HG03066 (cell line): Measurements from ENCODE around the gene QRICH1.
A peak's percentile ranks its signal among the peaks of the same experiment; 100 is the strongest.

Source experiments
- ATAC-seq: cut with Tn5 transposase; IDR thresholded peaks from one replicate; pipeline ENCODE4 v1.9.1; 2021; ENCODE audit warnings: low read depth; ENCODE audit not compliant: unreplicated experiment

The QRICH1 gene

GRCh38 chr3:49119439-49119838 lies 25.6 kb upstream of the QRICH1 start:
- ATAC-seq: no peak

DNA sequence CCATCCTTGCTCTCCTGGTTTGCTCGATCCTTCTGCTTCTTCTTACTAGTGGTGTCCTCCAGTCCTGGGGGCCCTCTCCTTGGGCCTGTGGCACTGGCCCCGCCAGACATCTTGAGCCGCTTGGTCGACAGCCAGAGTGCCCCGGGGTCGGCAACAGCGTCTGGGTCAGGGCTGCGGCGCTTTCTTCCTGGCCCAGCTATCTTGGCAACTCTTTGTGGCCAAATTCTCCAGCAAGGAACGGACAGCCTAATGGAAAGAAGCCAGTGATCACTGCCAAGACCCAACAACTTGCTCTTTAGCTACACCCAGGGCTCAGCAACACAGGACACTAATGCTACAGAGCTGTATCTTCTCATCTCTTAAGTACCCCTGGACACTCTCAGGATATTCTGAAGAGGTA lies 25.2 kb upstream of the QRICH1 start:
- ATAC-seq: no peak

DNA sequence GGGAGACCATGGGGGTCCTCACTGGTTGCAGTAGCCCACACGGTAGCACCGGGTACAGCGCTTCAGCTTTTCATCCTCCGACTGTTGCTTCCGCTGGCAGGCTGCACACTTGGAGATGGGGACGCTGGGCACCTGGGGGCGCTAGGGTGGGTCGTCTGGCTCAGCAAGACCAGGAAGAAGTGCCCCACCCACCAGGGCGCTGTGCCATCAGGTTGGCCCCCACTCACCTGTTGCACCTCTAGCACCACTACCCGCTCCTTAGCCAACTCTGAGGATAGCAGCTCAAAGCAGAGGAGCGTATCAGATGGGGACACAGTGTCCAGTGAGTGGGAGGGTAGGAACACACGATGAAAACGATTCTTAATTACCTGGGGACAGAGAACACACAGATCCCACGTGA lies 18.4 kb upstream of the QRICH1 start:
- ATAC-seq: no peak

GRCh38 chr3:49111347-49111746 lies 17.5 kb upstream of the QRICH1 start:
- ATAC-seq: no peak

- ATAC-seq: no peak
These were observed 16.9 kb upstream of the QRICH1 start for GRCh38 chr3:49110780-49111179.

DNA sequence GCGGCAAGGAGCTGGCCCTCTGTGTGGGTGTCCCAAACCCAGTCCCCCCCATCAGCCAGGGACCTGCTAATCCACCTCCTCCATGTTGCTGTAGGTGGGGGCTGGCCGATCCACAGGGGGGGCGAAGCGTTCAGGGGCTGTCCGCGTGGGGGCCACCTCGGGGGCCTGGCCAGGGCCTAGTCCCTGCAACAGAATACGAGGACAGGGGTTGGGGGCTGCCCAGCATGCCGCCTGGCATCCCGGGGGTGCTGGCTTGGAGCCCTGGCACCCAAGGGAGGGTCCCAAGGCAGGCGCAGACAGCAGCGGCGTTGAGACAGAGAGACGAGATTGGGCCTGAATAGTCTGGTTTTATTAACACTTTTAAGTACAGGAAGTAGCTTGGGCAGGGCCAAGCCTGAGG lies 14.5 kb upstream of the QRICH1 start:
- ATAC-seq: no peak

DNA sequence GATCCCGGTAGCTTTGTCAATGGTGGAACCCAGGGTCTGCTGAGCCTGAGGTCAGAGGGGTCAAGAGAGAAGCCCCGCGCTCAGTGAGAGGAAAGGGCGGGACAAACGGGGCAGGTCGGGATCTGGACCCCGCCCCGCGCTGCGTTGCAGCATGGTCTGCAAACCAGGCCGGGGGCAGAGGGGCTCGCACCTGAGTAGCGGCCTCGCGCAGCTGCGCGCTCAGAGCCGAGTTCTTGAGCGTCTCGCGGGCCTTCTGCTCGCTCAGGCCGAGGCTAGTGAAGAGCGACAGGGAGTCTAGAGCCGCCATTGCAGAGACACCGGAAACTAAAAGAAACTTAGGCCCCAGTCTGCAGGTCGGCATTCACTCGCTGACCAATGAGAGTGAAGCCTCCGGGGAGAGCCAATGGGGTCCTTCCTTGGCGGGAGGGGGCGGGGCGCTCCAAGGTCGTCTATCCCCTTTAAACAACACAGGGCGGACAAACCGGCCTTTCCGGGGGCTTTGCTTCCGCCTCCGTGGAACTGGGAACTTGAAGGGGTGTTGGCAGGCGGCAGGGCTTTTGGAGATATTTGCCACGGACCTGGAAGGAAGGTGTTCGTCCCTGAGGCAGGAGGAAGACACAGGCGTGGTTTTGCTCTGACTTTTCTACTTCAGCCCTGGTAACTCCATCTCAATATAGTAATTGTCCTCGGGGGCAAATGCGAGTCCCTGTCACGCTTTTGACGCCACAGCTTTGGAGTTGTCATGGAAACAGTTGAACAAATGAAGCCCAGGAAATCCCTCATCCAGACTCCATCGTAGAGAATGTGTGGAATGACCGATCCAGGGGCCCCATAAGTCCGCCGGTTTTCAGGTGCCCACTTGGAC lies 10.8 kb upstream of the QRICH1 start, which contains the start of gene QARS1:
Gene QARS1 (minus strand): TSS at position 331 of the 865 bp plus-strand sequence. CDS start 24 bp downstream, at position 307.
- ATAC-seq: peak; percentile 88

DNA sequence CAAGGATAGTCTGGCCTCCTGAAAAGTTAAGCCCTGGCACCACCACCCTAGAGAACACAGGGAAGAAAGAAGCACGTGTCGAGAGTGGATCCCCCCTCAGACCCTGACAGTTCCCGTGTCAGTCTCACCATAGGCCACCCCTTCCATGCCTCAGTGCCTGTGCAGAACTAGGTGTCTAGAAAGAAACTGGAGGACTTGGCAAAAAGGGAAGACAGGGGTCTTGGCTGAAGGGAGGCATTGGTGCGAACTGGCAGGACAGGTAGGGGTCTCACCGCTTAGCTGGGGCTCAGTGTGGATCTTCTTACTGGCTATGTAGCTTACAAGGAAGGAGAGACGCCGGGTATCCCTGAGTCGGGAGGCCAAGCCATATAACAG lies 10.2 kb upstream of the QRICH1 start:
- ATAC-seq: no peak

- ATAC-seq: no peak
These were observed 6.3 kb upstream of the QRICH1 start for GRCh38 chr3:49100046-49100615.

GRCh38 chr3:49098910-49099630 lies 5.2 kb upstream of the QRICH1 start:
- no peak for ATAC-seq

- ATAC-seq: no peak
These were observed 4.6 kb upstream of the QRICH1 start for GRCh38 chr3:49098429-49098828.

DNA sequence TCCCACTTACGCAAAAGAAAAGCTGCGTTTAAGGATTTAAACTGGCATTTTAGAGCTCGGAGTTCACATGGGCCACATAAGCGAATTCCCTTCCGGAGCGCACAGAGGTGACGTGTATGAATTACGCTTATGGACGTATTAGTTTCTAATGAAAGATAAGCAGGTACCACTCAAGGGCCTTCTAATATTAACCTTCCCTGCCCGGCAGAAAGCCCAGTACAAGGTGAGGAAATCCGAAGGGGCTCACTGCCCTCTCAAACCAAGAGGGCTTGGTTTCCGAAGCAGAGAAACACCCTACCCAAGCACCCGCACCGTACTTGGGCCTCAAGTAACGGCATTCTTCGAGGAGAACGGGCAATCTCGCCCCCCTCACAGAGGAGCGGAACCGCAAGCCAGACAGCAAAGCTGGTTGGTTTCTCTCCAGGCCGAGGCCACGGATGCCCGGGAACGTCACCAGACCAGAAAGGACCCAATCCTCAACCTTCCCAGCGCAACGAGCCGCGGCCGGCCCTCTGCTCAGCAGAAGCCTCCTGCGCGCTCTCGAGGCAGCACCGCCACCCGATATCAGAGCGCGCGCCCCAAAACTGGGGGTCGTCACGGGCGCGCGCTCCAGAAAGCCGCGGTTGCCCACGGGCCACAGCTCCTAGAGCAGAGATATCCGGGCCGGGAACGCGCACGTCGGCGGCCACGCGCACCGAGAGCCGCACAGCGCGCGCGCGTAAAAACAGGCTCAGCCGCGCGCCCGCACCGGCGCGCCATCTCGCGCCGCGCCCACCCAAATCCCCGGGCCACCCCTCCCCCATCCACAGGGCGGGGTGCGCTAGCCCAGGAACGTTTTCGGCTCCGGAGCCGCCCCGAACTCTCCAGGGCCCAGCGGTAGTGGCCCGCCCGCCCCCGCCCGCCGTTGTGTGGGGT lies 676 bp downstream of the QRICH1 start:
- peak; percentile 38 for ATAC-seq

GRCh38 chr3:49081429-49081828 lies 12.4 kb downstream of the QRICH1 start:
- ATAC-seq: no peak

GRCh38 chr3:49079270-49079669 lies 14.6 kb downstream of the QRICH1 start:
- ATAC-seq: no peak

GRCh38 chr3:49076646-49077045 lies 17.2 kb downstream of the QRICH1 start:
- no peak for ATAC-seq

DNA sequence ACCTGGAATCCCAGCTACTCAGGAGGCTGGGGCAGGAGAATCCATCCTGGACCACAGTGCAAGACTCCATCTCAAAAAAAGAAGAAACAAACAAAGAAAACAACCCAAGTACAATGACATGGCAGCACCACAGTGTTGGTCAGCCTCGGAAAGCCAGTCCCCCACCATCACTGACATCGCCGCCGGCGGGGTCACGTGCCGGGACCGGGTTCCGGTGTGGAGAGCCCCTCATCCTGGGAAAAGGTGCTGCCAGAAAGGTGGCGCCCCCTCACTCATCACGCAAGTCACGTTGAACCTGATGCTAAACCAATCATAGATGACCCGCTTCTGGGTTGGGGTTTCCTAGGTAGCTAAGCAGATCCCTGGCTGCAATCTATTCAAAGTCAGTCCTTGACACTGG lies 17.8 kb downstream of the QRICH1 start:
- ATAC-seq: no peak

DNA sequence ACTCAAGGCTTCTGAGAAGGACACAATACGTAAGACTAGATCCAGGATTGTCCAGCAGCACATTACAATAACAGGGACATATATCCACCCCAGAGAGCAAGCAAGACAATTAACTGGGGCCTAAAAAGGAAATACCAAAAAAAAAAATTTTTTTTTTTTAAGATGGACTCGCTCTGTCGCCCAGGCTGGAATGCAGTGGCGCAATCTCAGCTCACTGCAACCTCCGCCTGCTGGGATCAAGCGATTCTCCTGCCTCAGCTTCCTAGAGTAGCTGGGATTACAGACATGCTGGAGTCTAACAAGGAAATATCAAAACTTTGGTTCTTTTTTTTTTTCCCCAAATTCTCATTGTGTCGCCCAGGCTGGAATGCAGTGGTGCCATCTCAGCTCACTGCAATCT lies 35.9 kb downstream of the QRICH1 start:
- no peak for ATAC-seq

- ATAC-seq: no peak
These were observed 36.6 kb downstream of the QRICH1 start for GRCh38 chr3:49057268-49057667.

DNA sequence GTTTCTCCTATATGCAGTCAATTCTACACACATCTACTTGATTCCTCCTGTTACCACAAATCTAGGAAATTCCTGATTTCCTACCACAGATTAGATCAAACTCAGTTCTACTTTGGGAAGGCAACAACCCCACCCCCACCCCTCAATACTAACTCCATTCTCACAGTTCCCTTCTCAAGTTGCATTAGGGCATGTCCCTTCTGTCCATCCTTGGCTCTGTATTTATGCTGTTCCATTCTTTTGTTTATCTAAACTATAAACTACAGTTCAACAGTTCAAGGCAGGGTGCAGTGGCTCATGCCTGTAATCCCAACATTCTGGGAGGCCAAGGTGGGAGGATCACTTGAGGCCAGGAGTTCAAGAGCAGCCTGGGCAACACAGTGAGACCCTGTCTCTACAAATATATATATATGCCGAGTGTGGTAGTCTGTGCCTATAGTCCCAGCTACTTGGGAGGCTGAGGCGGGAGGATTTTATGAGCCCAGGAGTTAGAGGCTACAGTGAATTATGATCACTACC lies 39.5 kb downstream of the QRICH1 start:
- no peak for ATAC-seq

GRCh38 chr3:49053543-49053942 lies 40.3 kb downstream of the QRICH1 start:
- no peak for ATAC-seq
